ENCODE results near the gene RNF180.

Gene RNF180

DNA sequence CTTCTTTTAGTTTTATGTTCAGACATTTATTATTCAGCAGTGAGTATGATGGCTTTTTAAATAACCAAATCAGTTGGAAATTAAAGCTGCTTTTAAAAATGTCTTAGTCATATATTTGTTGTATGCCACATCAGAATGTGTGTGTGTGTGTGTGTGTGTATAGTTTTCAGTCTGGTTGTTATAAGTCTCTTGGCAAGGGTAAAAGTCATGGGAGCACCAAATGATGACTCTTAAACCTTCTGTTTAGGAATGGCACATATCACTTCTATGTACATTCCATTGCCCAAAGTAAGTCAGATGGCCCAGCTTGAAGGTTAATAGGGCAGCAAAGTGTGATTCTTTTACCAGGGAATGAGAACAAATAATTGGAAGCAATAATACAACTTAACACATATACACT is 135.9 kb downstream of the RNF180 start:
- TF ChIP-seq POLR2AphosphoS5 (IDR thresholded peaks at IDR 0.05; ENCODE audit: low read depth, low read length) = no peak
- TF ChIP-seq, protein P1, sequence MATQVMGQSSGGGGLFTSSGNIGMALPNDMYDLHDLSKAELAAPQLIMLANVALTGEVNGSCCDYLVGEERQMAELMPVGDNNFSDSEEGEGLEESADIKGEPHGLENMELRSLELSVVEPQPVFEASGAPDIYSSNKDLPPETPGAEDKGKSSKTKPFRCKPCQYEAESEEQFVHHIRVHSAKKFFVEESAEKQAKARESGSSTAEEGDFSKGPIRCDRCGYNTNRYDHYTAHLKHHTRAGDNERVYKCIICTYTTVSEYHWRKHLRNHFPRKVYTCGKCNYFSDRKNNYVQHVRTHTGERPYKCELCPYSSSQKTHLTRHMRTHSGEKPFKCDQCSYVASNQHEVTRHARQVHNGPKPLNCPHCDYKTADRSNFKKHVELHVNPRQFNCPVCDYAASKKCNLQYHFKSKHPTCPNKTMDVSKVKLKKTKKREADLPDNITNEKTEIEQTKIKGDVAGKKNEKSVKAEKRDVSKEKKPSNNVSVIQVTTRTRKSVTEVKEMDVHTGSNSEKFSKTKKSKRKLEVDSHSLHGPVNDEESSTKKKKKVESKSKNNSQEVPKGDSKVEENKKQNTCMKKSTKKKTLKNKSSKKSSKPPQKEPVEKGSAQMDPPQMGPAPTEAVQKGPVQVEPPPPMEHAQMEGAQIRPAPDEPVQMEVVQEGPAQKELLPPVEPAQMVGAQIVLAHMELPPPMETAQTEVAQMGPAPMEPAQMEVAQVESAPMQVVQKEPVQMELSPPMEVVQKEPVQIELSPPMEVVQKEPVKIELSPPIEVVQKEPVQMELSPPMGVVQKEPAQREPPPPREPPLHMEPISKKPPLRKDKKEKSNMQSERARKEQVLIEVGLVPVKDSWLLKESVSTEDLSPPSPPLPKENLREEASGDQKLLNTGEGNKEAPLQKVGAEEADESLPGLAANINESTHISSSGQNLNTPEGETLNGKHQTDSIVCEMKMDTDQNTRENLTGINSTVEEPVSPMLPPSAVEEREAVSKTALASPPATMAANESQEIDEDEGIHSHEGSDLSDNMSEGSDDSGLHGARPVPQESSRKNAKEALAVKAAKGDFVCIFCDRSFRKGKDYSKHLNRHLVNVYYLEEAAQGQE (IDR thresholded peaks at IDR 0.05; ENCODE audit: insufficient read depth in 1 of 2, low read depth in 2 of 2, low read length in 2 of 2) = no peak
- no peak for TF ChIP-seq SIN3A (IDR thresholded peaks at IDR 0.05; ENCODE audit: borderline replicate concordance, insufficient read depth, low read length)
- TF ChIP-seq TAF1 (IDR thresholded peaks at IDR 0.05; ENCODE audit: borderline replicate concordance, insufficient read depth, low read length) = no peak
- TF ChIP-seq FOXP2 (optimal IDR thresholded peaks at IDR 0.05; ENCODE audit: borderline replicate concordance, extremely low read depth, extremely low read length, insufficient read depth) = no peak

DNA sequence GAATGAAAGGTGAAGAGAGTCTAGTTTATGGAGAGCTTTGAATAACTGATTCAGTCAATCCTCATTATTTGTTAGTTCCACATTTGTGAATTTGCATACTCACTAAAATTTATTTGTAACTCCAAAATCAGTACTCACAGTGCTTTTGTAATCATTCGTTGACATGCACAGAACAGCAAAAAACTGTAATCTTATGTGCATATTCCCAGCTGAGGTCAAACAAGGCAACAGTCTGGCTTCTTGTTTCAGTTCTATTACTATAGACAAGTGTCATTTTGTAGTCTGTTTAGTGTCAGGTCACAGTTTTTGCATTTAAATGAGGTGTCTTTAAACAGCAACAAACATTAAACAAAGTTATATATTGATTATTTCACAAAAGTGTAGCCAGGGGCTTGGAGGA is 142.5 kb downstream of the RNF180 start:
- TF ChIP-seq SIN3A (IDR thresholded peaks at IDR 0.05; ENCODE audit: borderline replicate concordance, insufficient read depth, low read length) (no peak), FOXP2 (optimal IDR thresholded peaks at IDR 0.05; ENCODE audit: borderline replicate concordance, extremely low read depth, extremely low read length, insufficient read depth) (no peak), TAF1 (IDR thresholded peaks at IDR 0.05; ENCODE audit: borderline replicate concordance, insufficient read depth, low read length) (no peak), POLR2AphosphoS5 (IDR thresholded peaks at IDR 0.05; ENCODE audit: low read depth, low read length) (no peak)
- TF ChIP-seq, protein P1 (IDR thresholded peaks at IDR 0.05; ENCODE audit: insufficient read depth in 1 of 2, low read depth in 2 of 2, low read length in 2 of 2) = no peak

DNA sequence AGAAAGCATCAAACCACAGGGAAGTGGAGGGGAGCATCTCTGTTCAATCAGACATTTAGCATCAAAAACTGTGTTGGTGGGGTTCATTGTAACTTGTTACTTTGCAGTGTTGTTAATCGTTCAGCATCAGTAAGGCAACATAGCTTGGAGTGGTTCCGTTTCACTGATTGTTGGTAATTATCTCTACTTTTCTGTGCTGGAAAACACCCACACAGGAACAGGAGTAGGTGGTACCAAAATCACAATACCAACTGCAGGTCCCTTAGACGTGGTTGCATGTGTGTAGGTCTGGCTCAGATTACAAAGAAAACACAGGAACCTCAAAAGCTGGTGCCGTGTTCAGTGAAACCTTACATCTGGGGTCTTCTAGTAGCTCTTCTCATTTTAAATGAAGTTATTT is 146.8 kb downstream of the RNF180 start:
- TF ChIP-seq, protein P1 (IDR thresholded peaks at IDR 0.05; ENCODE audit: insufficient read depth in 1 of 2, low read depth in 2 of 2, low read length in 2 of 2) = no peak
- no peak for TF ChIP-seq SIN3A (IDR thresholded peaks at IDR 0.05; ENCODE audit: borderline replicate concordance, insufficient read depth, low read length)
- TF ChIP-seq FOXP2 (optimal IDR thresholded peaks at IDR 0.05; ENCODE audit: borderline replicate concordance, extremely low read depth, extremely low read length, insufficient read depth) = no peak
- TF ChIP-seq POLR2AphosphoS5 (IDR thresholded peaks at IDR 0.05; ENCODE audit: low read depth, low read length) = no peak
- no peak for TF ChIP-seq TAF1 (IDR thresholded peaks at IDR 0.05; ENCODE audit: borderline replicate concordance, insufficient read depth, low read length)

DNA sequence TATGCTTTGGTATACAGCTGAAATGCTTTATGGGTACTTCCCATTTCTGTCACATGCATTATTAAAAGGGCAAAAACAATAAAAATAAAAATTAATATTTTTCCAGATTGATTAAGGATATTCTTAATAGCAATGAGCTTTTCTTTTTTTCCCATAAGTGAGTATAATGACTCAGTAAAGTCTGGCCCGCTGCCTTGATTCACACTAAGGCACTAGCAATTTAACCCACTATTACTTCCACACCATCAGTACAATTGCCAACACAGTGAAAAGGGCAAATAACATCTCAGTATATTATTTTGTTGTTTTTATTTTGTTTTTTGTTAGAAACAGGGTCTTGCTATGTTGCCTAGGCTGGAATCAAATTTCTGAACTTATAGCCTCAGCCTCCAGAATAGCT is 150.1 kb downstream of the RNF180 start:
- TF ChIP-seq TAF1 (IDR thresholded peaks at IDR 0.05; ENCODE audit: borderline replicate concordance, insufficient read depth, low read length) (no peak), SIN3A (IDR thresholded peaks at IDR 0.05; ENCODE audit: borderline replicate concordance, insufficient read depth, low read length) (no peak), POLR2AphosphoS5 (IDR thresholded peaks at IDR 0.05; ENCODE audit: low read depth, low read length) (no peak), FOXP2 (optimal IDR thresholded peaks at IDR 0.05; ENCODE audit: borderline replicate concordance, extremely low read depth, extremely low read length, insufficient read depth) (no peak)
- TF ChIP-seq, protein P1 (IDR thresholded peaks at IDR 0.05; ENCODE audit: insufficient read depth in 1 of 2, low read depth in 2 of 2, low read length in 2 of 2) = no peak

DNA sequence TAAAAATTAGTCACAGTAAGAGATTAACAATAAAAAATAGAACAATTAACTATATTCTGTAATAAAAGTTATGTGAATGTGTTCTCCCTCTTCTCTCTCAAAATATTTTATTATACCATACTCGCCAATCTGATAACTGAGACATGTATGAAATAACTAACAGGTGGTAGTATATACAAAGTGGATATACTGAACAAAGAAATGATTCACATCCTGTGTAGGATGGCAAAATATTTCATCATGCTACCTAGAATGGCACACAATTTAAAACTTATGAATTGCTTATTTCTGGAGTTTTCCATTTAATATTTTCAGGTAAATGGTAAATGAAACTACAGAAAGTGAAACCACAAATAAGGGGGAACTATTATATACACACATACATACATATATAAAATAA is 152.5 kb downstream of the RNF180 start:
- TF ChIP-seq TAF1 (IDR thresholded peaks at IDR 0.05; ENCODE audit: borderline replicate concordance, insufficient read depth, low read length) (no peak), SIN3A (IDR thresholded peaks at IDR 0.05; ENCODE audit: borderline replicate concordance, insufficient read depth, low read length) (no peak), FOXP2 (optimal IDR thresholded peaks at IDR 0.05; ENCODE audit: borderline replicate concordance, extremely low read depth, extremely low read length, insufficient read depth) (no peak), POLR2AphosphoS5 (IDR thresholded peaks at IDR 0.05; ENCODE audit: low read depth, low read length) (no peak)
- TF ChIP-seq, protein P1 (IDR thresholded peaks at IDR 0.05; ENCODE audit: insufficient read depth in 1 of 2, low read depth in 2 of 2, low read length in 2 of 2) = no peak
